ENCODE results near the gene TAF4.

The TAF4 gene

GRCh38 chr20:62018437-62019143 lies 47.1 kb downstream of the TAF4 start:
- H3K27me3 Mint-ChIP-seq, result no peaks in the 10 kb centered on the region
- no peak overlapping the region for H3K4me3 Mint-ChIP-seq
- no peak overlapping the region for H3K27ac Mint-ChIP-seq
- DNase-seq (no peak), ATAC-seq (no peak)
- peaks cover 8% of the 10 kb centered on the region for H3K4me1 Mint-ChIP-seq
- H3K9me3 Mint-ChIP-seq, result no peaks in the 10 kb centered on the region
- no peaks in the 10 kb centered on the region for H3K36me3 Mint-ChIP-seq (ENCODE audit: low read depth)

GRCh38 chr20:62015540-62016288 lies 50.0 kb downstream of the TAF4 start:
- Mint-ChIP-seq H3K27me3 (no peaks in the 10 kb centered on the region), H3K36me3 (ENCODE audit: low read depth) (peaks cover 3% of the 10 kb centered on the region), H3K27ac (no peak overlapping the region), H3K9me3 (no peaks in the 10 kb centered on the region), H3K4me1 (peaks cover 11% of the 10 kb centered on the region), H3K4me3 (no peak overlapping the region)
- DNase-seq (no peak), ATAC-seq (no peak)

GRCh38 chr20:62014889-62015537 lies 50.7 kb downstream of the TAF4 start:
- Mint-ChIP-seq H3K4me3 (no peak overlapping the region), H3K27ac (peak overlapping the region; percentile 22), H3K36me3 (ENCODE audit: low read depth) (peaks cover 3% of the 10 kb centered on the region), H3K27me3 (no peaks in the 10 kb centered on the region), H3K4me1 (peaks cover 8% of the 10 kb centered on the region), H3K9me3 (no peaks in the 10 kb centered on the region)
- ATAC-seq (no peak), DNase-seq (no peak)

GRCh38 chr20:62014488-62014775 lies 51.2 kb downstream of the TAF4 start:
- H3K4me1 Mint-ChIP-seq, result peaks cover 8% of the 10 kb centered on the region
- ATAC-seq (no peak), DNase-seq (no peak)
- no peak overlapping the region for H3K27ac Mint-ChIP-seq
- no peaks in the 10 kb centered on the region for H3K27me3 Mint-ChIP-seq
- H3K36me3 Mint-ChIP-seq (ENCODE audit: low read depth), result peaks cover 3% of the 10 kb centered on the region
- H3K9me3 Mint-ChIP-seq, result no peaks in the 10 kb centered on the region
- H3K4me3 Mint-ChIP-seq, result no peak overlapping the region

GRCh38 chr20:62012631-62013030 lies 53.0 kb downstream of the TAF4 start:
- Mint-ChIP-seq H3K9me3 (no peaks in the 10 kb centered on the region), H3K4me1 (peaks cover 8% of the 10 kb centered on the region), H3K4me3 (no peak overlapping the region), H3K27ac (no peak overlapping the region), H3K27me3 (no peaks in the 10 kb centered on the region), H3K36me3 (ENCODE audit: low read depth) (peaks cover 12% of the 10 kb centered on the region)
- no peak for ATAC-seq
- DNase-seq, result no peak

- no peak for ATAC-seq
- DNase-seq, result no peak
- H3K27me3 Mint-ChIP-seq, result no peaks in the 10 kb centered on the region
- H3K27ac Mint-ChIP-seq, result no peak overlapping the region
- H3K4me1 Mint-ChIP-seq, result peaks cover 8% of the 10 kb centered on the region
- H3K9me3 Mint-ChIP-seq, result no peaks in the 10 kb centered on the region
- H3K36me3 Mint-ChIP-seq (ENCODE audit: low read depth), result peaks cover 15% of the 10 kb centered on the region
- H3K4me3 Mint-ChIP-seq, result no peak overlapping the region
Measured at GRCh38 chr20:62011938-62012534, 53.6 kb downstream of the TAF4 start.

GRCh38 chr20:62011403-62011790 lies 54.3 kb downstream of the TAF4 start:
- Mint-ChIP-seq H3K27me3 (no peaks in the 10 kb centered on the region), H3K4me1 (peaks cover 8% of the 10 kb centered on the region), H3K4me3 (no peak overlapping the region), H3K9me3 (no peaks in the 10 kb centered on the region), H3K36me3 (ENCODE audit: low read depth) (peaks cover 16% of the 10 kb centered on the region), H3K27ac (peak overlapping the region; percentile 5)
- DNase-seq (no peak), ATAC-seq (no peak)

GRCh38 chr20:62010551-62011402 lies 54.9 kb downstream of the TAF4 start:
- H3K27me3 Mint-ChIP-seq, result no peaks in the 10 kb centered on the region
- H3K4me1 Mint-ChIP-seq, result peaks cover 8% of the 10 kb centered on the region
- peaks cover 20% of the 10 kb centered on the region for H3K36me3 Mint-ChIP-seq (ENCODE audit: low read depth)
- peak overlapping the region; percentile 5 for H3K27ac Mint-ChIP-seq
- no peaks in the 10 kb centered on the region for H3K9me3 Mint-ChIP-seq
- DNase-seq, result peak; percentile 60
- no peak overlapping the region for H3K4me3 Mint-ChIP-seq
- peak; percentile 51 for ATAC-seq

GRCh38 chr20:62009869-62010445 lies 55.7 kb downstream of the TAF4 start:
- H3K36me3 Mint-ChIP-seq (ENCODE audit: low read depth), result peaks cover 23% of the 10 kb centered on the region

GRCh38 chr20:62009322-62009721 lies 56.4 kb downstream of the TAF4 start:
- peaks cover 8% of the 10 kb centered on the region for H3K4me1 Mint-ChIP-seq
- no peak overlapping the region for H3K27ac Mint-ChIP-seq
- no peak overlapping the region for H3K4me3 Mint-ChIP-seq
- H3K36me3 Mint-ChIP-seq (ENCODE audit: low read depth), result peaks cover 23% of the 10 kb centered on the region
- DNase-seq (no peak), ATAC-seq (no peak)
- H3K9me3 Mint-ChIP-seq, result no peaks in the 10 kb centered on the region
- no peaks in the 10 kb centered on the region for H3K27me3 Mint-ChIP-seq

More at GRCh38 chr20:62009869-62010445, 55.7 kb downstream of the TAF4 start:
- H3K27ac Mint-ChIP-seq, result no peak overlapping the region
- ATAC-seq (no peak), DNase-seq (no peak)
- H3K9me3 Mint-ChIP-seq, result no peaks in the 10 kb centered on the region
- no peaks in the 10 kb centered on the region for H3K27me3 Mint-ChIP-seq
- peaks cover 8% of the 10 kb centered on the region for H3K4me1 Mint-ChIP-seq
- H3K4me3 Mint-ChIP-seq, result no peak overlapping the region

- DNase-seq (no peak), ATAC-seq (no peak)
- no peak overlapping the region for H3K4me3 Mint-ChIP-seq
- H3K27me3 Mint-ChIP-seq, result no peaks in the 10 kb centered on the region
- peaks cover 8% of the 10 kb centered on the region for H3K4me1 Mint-ChIP-seq
- H3K36me3 Mint-ChIP-seq (ENCODE audit: low read depth), result peaks cover 23% of the 10 kb centered on the region
- no peaks in the 10 kb centered on the region for H3K9me3 Mint-ChIP-seq
- H3K27ac Mint-ChIP-seq, result no peak overlapping the region
Measured at GRCh38 chr20:62008643-62009183, 57.0 kb downstream of the TAF4 start.

- DNase-seq (no peak), ATAC-seq (no peak)
- H3K9me3 Mint-ChIP-seq, result no peaks in the 10 kb centered on the region
- no peaks in the 10 kb centered on the region for H3K27me3 Mint-ChIP-seq
- H3K36me3 Mint-ChIP-seq (ENCODE audit: low read depth), result peaks cover 30% of the 10 kb centered on the region
- H3K27ac Mint-ChIP-seq, result no peak overlapping the region
- H3K4me3 Mint-ChIP-seq, result no peak overlapping the region
- H3K4me1 Mint-ChIP-seq, result peaks cover 8% of the 10 kb centered on the region
Measured at GRCh38 chr20:62007127-62007647, 58.5 kb downstream of the TAF4 start.

- no peak for DNase-seq
- Mint-ChIP-seq H3K4me1 (peaks cover 8% of the 10 kb centered on the region), H3K27me3 (no peaks in the 10 kb centered on the region), H3K4me3 (no peak overlapping the region), H3K27ac (no peak overlapping the region), H3K9me3 (no peaks in the 10 kb centered on the region), H3K36me3 (ENCODE audit: low read depth) (peaks cover 37% of the 10 kb centered on the region)
- ATAC-seq, result no peak
Measured at GRCh38 chr20:62006482-62006881, 59.2 kb downstream of the TAF4 start.

All from activated naive CD8-positive, alpha-beta T cell treated with anti-CD3 and anti-CD28 coated beads, Interleukin-2, amount 50 U/mL, for 24 hours (primary cell).